HCT116 (cell line): ENCODE results near the gene RAPSN.

Experiments
- CTCF ChIP-seq, 3 experiments: fragments of 200-600 bp in 1 of 3; sonication (generic) in 1 of 3; IDR thresholded peaks in 2 of 3; conservative IDR thresholded peaks in 1 of 3; 2 replicates each; pipeline ENCODE4 v1.5.1; 2012 to 2017; ENCODE audit warnings: low read depth in 2 of 3, low read length in 2 of 3, antibody characterized with exemption in 1 of 3, borderline replicate concordance in 1 of 3, control low read depth in 1 of 3, mild to moderate bottlenecking in 1 of 3, mixed read lengths in 1 of 3, mixed run types in 1 of 3, moderate library complexity in 1 of 3; ENCODE audit not compliant: insufficient read depth in 1 of 3
- EZH2 ChIP-seq: fragments of 200-600 bp; sonication (generic); IDR thresholded peaks from 2 replicates; pipeline ENCODE4 v1.6.1; 2017; ENCODE audit warnings: antibody characterized with exemption, mixed run types
- EZH2phosphoT487 ChIP-seq: fragments of 200-600 bp; IDR thresholded peaks from 2 replicates; pipeline ENCODE4 v1.6.1; 2018; ENCODE audit warnings: antibody characterized with exemption, borderline replicate concordance
- REST ChIP-seq: IDR thresholded peaks from 2 replicates; pipeline ENCODE4 v1.6.1; 2012; ENCODE audit warnings: low read depth
- TCF7L2 ChIP-seq: IDR thresholded peaks from 2 replicates; pipeline ENCODE4 v1.7.0; 2011; ENCODE audit warnings: borderline replicate concordance, inconsistent platforms; ENCODE audit not compliant: insufficient read depth, insufficient read length; ENCODE audit errors: extremely low read depth
- ZNF274 ChIP-seq: fragments of 200-500 bp; sonication (Bioruptor generic); IDR thresholded peaks from 2 replicates; pipeline ENCODE4 v1.6.1; 2014; ENCODE audit warnings: mild to moderate bottlenecking, low read depth, low read length, inconsistent platforms

- TF ChIP-seq CTCF (IDR thresholded peaks at IDR 0.05 in 2 of 3, conservative IDR thresholded peaks at IDR 0.05 in 1 of 3; ENCODE audit: borderline replicate concordance in 1 of 3, insufficient read depth in 1 of 3, low read depth in 2 of 3, low read length in 2 of 3) (no peak), EZH2 (no peak), EZH2phosphoT487 (no peak), REST (no peak), TCF7L2 (no peak), ZNF274 (no peak)
Observed at GRCh38 chr11:47392546-47393162, 56.3 kb downstream of the RAPSN start.
